Hematopoietic multipotent progenitor cell treated with erythropoietin and hydrocortisone succinate and interleukin-3 and kit ligand, for 17 days (in vitro differentiated cells): Measurements from ENCODE around the gene SLC20A1.
A peak's percentile ranks its signal among the peaks of the same experiment; 100 is the strongest.

ENCODE experiments used
- DNase-seq: peaks from one replicate; pipeline ENCODE4 v3.0.0-alpha.2; 2015; ENCODE audit warnings: low spot score

SLC20A1 gene

GRCh38 chr2:112625474-112626114 is 20.1 kb upstream of the SLC20A1 start:
- DNase-seq = no peak

GRCh38 chr2:112626604-112627059 is 19.1 kb upstream of the SLC20A1 start:
- peak; percentile 74 for DNase-seq

DNA sequence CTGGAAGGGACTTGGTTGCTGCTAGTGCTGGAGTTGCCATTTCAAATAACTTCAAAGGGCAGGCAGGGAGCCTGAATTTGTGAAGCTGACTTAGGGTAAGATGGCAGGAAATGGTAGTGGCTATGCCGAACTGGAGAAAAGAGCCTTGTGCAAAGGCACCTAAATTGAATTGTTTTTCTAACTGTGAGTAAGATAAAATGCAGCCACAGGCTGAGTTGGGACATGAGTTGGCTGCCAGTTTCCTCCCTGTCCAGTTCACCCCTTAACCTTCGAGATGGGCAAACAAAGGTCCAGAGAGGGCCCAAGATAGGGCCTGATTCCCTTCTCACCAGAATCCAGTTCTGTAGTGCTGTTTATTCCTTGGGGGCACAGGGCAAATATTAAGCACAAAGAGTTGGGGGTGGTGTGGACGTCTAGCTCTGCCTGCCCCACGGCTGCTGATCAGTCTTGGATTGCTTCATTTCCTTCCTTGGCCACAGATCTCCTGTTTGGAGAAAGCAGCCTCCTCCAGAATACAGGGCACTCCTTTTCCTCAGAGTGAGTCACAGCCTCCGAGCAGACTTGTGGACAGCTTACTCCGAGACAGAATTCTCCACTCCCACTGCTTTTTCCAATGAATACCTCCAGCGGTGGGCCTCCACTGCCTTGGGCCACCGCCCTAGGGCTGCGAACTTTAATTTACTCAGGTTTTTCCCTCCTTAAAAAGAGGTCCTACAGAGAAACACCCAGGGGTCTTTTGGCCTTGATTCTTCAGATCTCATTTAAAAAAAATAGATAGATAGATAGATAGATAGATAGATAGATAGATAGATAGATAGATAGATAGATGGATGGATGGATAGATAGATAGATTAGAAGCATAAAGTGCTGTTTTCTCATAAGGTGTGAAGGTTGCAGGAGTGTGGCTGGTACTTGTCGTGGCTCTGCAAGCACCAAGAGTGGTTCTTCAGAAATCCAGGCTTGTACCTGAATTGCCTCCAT is 18.4 kb upstream of the SLC20A1 start:
- DNase-seq = no peak

DNA sequence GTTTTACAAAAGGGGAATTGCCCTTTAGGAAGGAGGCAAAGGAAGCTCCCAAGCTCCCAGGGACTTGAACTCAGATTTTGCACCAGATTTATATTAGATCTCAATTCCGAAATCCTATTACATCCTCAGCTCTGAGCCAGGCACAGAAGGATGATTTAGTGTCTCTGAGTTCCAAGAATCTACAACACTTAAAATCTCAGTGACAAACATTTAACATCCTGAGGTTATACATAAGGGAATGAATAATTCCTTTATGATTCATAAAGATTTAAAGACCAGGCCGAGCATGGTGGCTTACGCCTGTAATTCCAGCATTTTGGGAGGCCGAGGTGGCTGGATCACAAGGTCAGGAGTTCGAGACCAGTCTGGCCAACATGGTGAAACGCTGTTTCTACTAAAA is 16.5 kb upstream of the SLC20A1 start:
- no peak for DNase-seq

DNA sequence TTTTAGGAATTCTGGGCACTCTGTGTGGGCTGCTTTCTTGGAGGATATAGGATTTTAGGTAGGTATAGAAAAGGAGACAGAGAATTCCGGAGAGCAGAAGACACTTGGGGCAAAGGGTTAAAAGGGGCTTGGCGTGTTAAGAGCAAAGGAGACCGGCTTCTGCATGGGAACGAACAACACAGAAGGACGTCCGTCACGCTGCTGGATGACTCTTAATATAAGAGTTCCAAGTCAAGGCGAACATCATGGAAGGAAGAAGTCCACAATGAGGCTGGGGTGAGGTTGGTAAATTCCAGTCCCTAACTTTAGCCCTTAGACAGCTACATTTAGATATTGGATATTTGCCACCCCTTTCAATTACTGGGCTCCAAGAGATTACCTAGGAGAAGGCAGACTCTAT is 15.9 kb upstream of the SLC20A1 start:
- DNase-seq = no peak

GRCh38 chr2:112630268-112630667 is 15.5 kb upstream of the SLC20A1 start:
- no peak for DNase-seq

DNA sequence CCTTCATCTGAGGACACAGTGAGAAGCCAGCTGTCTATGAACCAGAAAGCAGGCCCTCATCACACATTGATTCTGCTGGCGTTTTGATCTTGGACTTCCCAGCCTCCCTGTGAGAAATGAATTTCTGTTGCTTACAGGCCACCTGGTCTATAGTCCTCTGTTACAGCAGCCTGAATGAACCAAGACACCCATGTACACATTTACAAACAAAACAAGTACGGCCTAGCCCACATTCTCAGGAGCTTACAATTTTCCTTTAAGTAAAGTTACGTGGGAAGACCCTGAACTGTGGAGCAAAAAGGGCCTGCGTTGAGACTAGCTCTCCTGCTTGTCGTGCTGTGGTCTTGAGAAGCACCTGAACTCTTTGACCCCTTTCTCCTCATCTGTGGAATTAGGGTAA is 12.0 kb upstream of the SLC20A1 start:
- no peak for DNase-seq

DNA sequence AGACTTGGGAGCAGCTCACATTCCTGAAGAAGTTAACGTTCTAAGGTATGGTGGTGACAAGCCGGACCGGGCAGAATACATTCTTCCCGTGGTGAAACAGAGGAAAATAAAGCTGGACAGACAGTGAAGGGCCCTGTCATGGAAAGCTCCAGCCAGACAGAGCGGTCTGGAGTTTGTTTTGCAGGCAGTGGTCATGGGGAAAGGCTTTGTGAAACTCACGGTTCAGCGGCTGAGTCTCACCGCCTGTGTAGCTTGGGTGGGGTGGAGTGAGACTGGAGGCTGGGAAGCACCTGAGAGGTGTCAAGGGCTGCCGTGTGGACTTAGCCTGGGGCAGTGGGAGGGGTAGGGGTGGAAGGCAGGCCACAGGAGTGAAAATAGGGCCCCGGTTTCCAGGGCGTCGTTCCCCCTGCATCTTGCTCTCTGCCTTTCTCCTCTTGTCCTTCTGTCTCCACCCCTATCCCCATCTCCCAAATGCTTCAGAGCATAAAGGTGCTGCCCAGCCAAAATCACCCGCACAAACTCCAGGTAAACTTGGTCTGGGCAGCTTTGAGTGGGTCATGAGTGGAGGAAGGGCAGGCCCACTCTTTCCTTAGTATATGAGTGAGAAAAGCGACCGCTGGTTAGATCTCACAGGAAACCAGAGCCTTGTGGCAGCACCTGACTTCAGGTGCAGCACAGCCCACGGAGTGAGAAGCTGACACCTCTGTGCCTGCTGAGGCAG is 11.4 kb upstream of the SLC20A1 start:
- no peak for DNase-seq

- DNase-seq = no peak
Observed at GRCh38 chr2:112634874-112635157, 10.9 kb upstream of the SLC20A1 start.

- DNase-seq = no peak
Observed at GRCh38 chr2:112636605-112637288, 9.0 kb upstream of the SLC20A1 start.

GRCh38 chr2:112637289-112637660 is 8.5 kb upstream of the SLC20A1 start:
- no peak for DNase-seq

DNA sequence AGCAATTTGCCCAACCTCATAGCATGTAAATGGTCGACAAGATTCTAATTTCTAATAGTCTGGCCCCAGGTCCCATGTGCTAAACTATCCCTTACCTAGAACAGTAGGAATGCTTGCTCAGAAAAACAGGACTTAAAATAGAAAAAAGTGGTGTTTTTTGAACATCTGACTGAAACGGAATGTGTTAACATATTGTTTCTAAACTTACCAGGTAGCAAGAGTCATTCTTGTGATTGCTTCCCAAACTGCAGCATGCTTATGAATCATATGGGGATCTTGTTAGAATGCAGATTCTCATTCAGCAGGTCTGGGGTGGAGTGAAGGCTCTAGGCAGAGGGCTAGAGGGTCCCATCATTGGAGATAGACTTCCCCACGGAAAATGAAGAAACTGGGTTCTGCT is 5.8 kb upstream of the SLC20A1 start:
- no peak for DNase-seq

- no peak for DNase-seq
Observed at GRCh38 chr2:112640467-112640799, 5.3 kb upstream of the SLC20A1 start.

DNA sequence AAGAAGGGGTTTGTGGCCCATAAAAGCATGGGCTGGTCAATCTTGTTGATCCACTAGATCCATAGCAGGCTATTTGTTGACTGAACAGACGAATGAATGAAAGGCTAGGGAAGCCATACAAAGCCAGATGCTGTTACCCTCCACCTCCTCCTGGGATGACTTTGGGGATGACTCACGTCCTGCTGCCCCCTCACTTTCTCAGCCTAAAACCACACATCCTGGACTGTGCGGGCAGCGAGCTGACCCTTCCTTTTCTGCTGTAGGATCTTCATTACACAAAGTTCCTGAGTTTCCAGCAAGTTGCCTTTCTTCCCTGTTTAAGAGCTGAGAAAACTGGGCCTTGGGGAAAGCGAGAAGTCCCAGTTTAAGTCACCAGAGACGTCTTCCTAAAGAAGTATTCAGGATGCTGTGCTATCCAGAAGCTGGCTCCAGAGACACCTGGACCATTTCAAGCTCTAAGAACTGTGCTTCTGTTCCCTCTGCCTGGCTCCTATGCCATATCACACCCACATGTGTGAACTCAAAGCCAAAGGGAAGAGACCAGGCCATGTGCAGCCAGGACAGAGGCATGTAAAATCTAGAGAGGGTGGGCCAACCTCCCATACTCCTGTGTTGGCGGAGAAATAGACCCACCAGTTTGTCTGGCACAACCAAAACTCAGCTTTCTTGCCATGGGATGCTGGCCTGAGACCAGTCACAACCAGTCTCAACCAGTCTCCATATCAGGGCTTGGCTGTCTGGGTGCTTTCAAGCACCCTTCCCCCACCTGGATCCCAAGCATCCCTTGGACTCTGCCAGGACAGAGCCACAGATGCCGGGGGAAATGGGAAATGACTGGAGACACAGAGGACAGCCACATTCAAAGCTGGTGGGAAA is 4.7 kb upstream of the SLC20A1 start:
- DNase-seq = peak; percentile 7

- DNase-seq = no peak
Observed at GRCh38 chr2:112641701-112642100, 4.0 kb upstream of the SLC20A1 start.

- DNase-seq = no peak
Observed at GRCh38 chr2:112642561-112642960, 3.2 kb upstream of the SLC20A1 start.

DNA sequence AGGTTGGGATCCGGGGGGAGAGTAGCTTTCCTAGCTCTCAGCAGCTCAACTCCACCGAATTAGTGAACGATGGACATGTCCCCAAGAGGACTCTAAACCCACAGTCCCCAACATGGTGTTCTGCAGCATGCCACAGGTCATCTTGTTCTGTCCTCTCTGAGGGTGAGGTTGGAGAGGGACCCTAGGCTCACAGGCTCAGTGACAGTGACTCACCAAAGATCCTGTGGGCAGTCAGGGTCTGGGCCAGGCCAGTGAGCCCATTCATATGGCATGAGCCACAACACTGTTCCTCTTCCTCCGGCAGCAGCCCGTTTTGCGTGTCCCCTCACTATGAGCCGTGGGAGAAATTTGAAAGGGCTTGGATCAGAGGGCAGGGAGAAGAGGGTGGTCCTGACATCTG is 2.8 kb upstream of the SLC20A1 start:
- no peak for DNase-seq

DNA sequence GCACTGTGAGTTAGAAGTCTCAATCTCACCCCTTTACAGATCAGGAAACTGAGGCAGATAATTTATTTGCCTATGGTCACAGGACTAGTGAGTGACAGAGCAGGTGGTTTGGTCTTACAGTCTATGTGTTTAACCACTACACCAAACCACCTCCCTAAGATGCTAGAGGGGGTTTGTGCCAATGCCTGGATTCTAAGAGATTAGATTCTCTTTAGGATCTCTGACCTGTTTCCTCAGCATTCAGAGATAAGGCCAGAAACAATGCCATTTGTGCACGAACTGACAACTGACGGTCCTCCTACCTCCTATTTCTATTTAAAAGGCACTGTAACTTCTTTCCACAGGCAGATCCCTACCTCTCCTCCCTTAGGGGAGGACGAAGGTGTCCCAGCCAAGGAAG is 2.3 kb upstream of the SLC20A1 start:
- DNase-seq = no peak

DNA sequence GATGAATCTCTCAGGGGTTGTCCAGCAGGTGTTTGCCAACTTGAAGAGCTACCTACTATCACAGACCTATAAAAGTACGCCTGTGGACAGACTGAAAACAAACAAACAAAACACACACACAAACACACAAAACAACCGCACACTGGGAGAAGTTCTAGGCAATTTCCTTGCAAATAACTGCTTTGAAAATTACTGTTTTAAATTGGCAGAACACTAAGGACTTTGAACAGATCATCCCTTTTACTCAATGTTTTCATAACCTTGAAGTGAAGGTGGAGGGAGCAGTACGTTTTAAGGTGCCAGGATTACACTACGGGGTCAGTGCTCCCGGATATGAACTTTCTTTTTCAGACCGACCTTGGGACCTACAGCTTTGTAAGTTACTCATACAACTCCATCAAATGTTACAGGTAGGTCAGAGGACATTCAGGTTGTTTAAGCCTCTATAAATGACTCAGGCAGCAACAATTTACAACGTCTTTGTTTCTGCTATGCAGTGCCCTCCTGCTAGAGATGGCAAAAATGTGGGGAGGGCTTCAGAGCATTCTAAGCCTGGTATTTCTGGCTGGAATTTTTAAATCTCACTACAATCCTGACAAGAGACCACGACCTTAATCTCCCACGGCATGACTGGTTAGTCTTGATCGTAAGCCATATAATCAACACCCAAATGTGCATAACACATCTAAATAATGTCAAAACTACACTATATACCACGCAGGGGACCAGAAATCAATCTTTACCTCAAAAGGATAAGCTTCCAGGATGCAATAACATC is 1.4 kb upstream of the SLC20A1 start:
- peak; percentile 31 for DNase-seq

DNA sequence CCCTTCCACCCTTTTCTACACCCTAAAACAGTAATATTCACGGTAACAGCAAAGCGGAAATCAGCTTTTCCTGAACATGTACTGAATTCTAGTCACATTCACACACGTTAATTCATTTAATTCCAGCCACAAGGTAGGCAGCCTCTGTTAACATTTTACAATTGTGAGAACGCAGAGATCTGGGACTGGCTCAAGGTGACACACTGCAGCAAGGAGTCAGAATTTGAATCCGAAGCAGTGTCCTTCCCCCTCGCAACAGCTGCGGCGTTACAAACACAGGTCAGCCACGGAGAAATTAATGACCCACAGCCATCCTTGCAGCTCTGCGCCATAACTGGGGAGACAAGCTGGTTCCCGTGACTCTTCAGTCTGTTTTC is 818 bp upstream of the SLC20A1 start:
- DNase-seq = no peak
